ENCODE measurements around the gene CUL5. TPM values are rescaled to one million over a fixed set of nuclear protein-coding genes. Genes with fewer than 3 reads are reported as not detected.

CUL5 gene
- total RNA-seq, 1 donor from 2014 or later: 42.5 TPM

DNA sequence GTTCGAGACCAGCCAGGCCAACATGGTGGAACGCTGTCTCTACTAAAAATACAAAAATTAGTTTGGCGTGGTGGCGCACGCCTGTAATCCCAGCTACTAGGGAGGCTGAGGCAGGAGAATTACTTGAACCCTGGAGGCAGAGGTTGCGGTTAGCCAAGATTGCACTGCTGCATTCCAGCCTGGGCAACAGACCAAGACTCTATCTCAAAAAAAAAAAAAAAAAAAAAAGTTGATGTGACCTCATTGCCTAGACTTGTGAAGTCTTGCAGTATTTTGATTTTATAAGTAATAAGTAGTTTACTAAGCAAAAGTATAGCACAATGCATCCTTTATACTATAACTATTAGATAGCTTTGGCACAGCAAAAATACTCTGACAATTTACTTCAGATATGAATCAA is 9.9 kb upstream of the CUL5 start:
- no peaks in the 10 kb centered on the region for H3K4me1 ChIP-seq
- intact Hi-C loops (cut with micrococcal nuclease): no loop called here
- no peaks in the 10 kb centered on the region for H3K36me3 ChIP-seq
- peaks cover 7% of the 10 kb centered on the region for H3K27me3 ChIP-seq (ENCODE audit: low read depth)
- no peak overlapping the region for H3K27ac ChIP-seq (replicated peaks)
- no peak for DNase-seq
- H3K9me3 ChIP-seq (replicated peaks): no peaks in the 10 kb centered on the region
- TF ChIP-seq, protein P1, sequence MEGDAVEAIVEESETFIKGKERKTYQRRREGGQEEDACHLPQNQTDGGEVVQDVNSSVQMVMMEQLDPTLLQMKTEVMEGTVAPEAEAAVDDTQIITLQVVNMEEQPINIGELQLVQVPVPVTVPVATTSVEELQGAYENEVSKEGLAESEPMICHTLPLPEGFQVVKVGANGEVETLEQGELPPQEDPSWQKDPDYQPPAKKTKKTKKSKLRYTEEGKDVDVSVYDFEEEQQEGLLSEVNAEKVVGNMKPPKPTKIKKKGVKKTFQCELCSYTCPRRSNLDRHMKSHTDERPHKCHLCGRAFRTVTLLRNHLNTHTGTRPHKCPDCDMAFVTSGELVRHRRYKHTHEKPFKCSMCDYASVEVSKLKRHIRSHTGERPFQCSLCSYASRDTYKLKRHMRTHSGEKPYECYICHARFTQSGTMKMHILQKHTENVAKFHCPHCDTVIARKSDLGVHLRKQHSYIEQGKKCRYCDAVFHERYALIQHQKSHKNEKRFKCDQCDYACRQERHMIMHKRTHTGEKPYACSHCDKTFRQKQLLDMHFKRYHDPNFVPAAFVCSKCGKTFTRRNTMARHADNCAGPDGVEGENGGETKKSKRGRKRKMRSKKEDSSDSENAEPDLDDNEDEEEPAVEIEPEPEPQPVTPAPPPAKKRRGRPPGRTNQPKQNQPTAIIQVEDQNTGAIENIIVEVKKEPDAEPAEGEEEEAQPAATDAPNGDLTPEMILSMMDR (IDR thresholded peaks at IDR 0.05; ENCODE audit: borderline replicate concordance): no peak
- no peak overlapping the region for H3K4me3 ChIP-seq

- H3K27me3 ChIP-seq (ENCODE audit: low read depth): peaks cover 7% of the 10 kb centered on the region
- DNase-seq: no peak
- no peaks in the 10 kb centered on the region for H3K4me1 ChIP-seq
- TF ChIP-seq, protein P1 (IDR thresholded peaks at IDR 0.05; ENCODE audit: borderline replicate concordance): peak; percentile 53
- no peak overlapping the region for H3K4me3 ChIP-seq
- H3K27ac ChIP-seq (replicated peaks): no peak overlapping the region
- no peaks in the 10 kb centered on the region for H3K9me3 ChIP-seq (replicated peaks)
- no peaks in the 10 kb centered on the region for H3K36me3 ChIP-seq
- intact Hi-C loops (cut with micrococcal nuclease): no loop called here
Observed at GRCh38 chr11:107999759-108000455, 8.8 kb upstream of the CUL5 start.

GRCh38 chr11:108002476-108002875 is 6.2 kb upstream of the CUL5 start:
- Histone ChIP-seq H3K27ac (replicated peaks) (no peak overlapping the region), H3K4me1 (no peaks in the 10 kb centered on the region), H3K27me3 (ENCODE audit: low read depth) (peaks cover 3% of the 10 kb centered on the region), H3K9me3 (replicated peaks) (no peaks in the 10 kb centered on the region), H3K4me3 (no peak overlapping the region), H3K36me3 (no peaks in the 10 kb centered on the region)
- TF ChIP-seq, protein P1 (IDR thresholded peaks at IDR 0.05; ENCODE audit: borderline replicate concordance): no peak
- no peak for DNase-seq
- intact Hi-C loops (cut with micrococcal nuclease): no loop called here

DNA sequence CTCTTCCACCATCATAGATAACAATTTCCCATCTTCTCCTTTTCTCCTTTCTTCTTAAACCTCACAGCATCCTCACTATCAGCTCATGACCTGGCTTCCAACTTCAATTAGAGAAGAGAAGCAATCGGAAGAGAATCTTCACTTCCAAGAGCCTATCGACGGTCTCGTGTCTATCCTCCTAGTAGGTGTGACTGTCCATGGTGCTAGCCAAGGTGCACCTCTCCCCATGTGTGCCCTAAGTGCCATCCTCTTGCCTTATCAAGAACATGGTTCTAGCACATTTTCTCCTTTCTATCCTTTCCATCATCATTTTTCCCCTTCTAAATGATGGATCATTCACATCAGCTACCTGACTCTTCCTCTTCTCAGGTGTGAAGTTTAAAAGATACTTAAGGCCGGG is 5.1 kb upstream of the CUL5 start:
- no peaks in the 10 kb centered on the region for H3K9me3 ChIP-seq (replicated peaks)
- no peak for DNase-seq
- H3K27ac ChIP-seq (replicated peaks): no peak overlapping the region
- H3K27me3 ChIP-seq (ENCODE audit: low read depth): no peaks in the 10 kb centered on the region
- no peak overlapping the region for H3K4me3 ChIP-seq
- TF ChIP-seq, protein P1 (IDR thresholded peaks at IDR 0.05; ENCODE audit: borderline replicate concordance): no peak
- no peaks in the 10 kb centered on the region for H3K36me3 ChIP-seq
- H3K4me1 ChIP-seq: peaks cover 5% of the 10 kb centered on the region
- intact Hi-C loops (cut with micrococcal nuclease): no loop called here

DNA sequence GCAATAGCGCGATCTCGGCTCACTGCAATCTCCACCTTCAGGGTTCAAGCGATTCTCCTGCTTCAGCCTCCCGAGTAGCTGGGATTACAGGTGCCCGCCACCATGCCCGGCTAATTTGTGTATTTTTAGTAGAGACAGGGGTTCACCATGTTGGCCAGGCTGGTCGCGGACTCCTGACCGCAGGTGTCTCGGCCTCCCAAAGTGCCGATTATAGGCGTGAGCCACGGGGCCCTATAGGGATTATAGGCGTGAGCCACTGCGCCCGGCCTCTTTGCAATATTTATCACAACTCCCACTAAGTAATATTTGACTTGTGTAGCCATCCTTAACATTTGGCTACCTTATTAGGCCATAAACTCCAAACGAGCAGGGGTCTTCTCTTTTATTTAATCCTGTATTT is 879 bp upstream of the CUL5 start:
- no peak for DNase-seq
- intact Hi-C loops (cut with micrococcal nuclease): no loop called here

More for the DNA sequence above, 879 bp upstream of the CUL5 start:
- Histone ChIP-seq H3K27me3 (ENCODE audit: low read depth) (no peaks in the 10 kb centered on the region), H3K9me3 (replicated peaks) (no peaks in the 10 kb centered on the region), H3K36me3 (no peaks in the 10 kb centered on the region), H3K4me3 (no peak overlapping the region), H3K4me1 (peaks cover 46% of the 10 kb centered on the region), H3K27ac (replicated peaks) (no peak overlapping the region)
- TF ChIP-seq, protein P1 (IDR thresholded peaks at IDR 0.05; ENCODE audit: borderline replicate concordance): no peak
